ENCODE data around the gene CPED1.

GRCh38 chr7:121126801-121127534, 138.5 kb downstream of the CPED1 start:
- TF ChIP-seq CTCF (conservative IDR thresholded peaks at IDR 0.05; ENCODE audit: low read length): peak; percentile 86
- TF ChIP-seq EZH2phosphoT487 (IDR thresholded peaks at IDR 0.05; ENCODE audit: borderline replicate concordance, low read depth, low read length): no peak

All from OCI-LY7 (cell line).